Stomach (tissue), 4 donors: Measurements from ENCODE around the gene ARRB1.
A peak's percentile ranks its signal among the peaks of the same experiment; 100 is the strongest.

Experiments
- POLR2A ChIP-seq, 4 donors: fragments of 450-650 bp; IDR thresholded peaks; one replicate each; pipeline ENCODE4 v1.6.1; 2016; ENCODE audit warnings: antibody characterized with exemption in 4 of 4, control low read depth in 2 of 4, mild to moderate bottlenecking in 1 of 4, moderate library complexity in 1 of 4
- POLR2AphosphoS5 ChIP-seq, 3 donors: sonication (generic); formaldehyde crosslinking; IDR thresholded peaks; one replicate each; pipeline ENCODE4 v1.6.1; 2016; ENCODE audit warnings: antibody characterized with exemption in 3 of 3
- TF ChIP-seq, protein P1 (sequence below), 7 experiments: fragments of 450-650 bp in 4 of 7; fragments of 200-600 bp in 3 of 7; sonication (generic) in 3 of 7; IDR thresholded peaks; one replicate each; pipeline ENCODE4 v1.5.1; 2016 to 2019; ENCODE audit warnings: antibody characterized with exemption in 7 of 7, control low read depth in 2 of 7, mild to moderate bottlenecking in 1 of 7

DNA sequence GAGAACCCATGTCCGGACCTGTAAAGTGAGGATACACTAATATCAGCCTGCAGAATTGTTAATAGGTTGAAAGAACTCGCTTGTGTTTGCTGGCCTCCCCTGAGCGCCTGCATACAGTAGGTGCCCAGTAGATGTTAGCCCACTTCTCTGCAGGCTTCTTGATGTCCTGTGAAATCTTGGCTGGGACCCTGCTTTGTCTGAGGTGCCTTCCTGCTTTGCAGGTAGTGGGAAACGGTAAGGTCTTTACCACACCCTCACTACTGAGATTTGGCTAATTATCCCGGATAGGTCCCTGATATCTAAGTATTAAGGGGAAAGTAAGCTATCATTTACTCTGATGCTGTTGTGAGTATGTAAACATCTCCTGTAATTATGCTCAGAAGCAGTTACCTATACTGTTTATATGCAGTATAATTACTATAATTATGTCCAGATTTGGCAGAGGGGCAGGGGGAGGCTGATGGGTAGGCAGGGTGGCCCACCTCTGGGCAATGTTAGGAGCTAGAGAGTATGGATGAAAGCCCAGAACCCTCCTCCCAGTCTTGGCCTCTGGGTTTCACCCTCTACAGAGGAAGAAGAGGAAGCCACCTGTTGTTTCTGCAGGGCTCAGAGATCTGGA lies 1.2 kb upstream of the ARRB1 start:
- no peak for TF ChIP-seq POLR2A (IDR thresholded peaks at IDR 0.05)
- TF ChIP-seq, protein P1, sequence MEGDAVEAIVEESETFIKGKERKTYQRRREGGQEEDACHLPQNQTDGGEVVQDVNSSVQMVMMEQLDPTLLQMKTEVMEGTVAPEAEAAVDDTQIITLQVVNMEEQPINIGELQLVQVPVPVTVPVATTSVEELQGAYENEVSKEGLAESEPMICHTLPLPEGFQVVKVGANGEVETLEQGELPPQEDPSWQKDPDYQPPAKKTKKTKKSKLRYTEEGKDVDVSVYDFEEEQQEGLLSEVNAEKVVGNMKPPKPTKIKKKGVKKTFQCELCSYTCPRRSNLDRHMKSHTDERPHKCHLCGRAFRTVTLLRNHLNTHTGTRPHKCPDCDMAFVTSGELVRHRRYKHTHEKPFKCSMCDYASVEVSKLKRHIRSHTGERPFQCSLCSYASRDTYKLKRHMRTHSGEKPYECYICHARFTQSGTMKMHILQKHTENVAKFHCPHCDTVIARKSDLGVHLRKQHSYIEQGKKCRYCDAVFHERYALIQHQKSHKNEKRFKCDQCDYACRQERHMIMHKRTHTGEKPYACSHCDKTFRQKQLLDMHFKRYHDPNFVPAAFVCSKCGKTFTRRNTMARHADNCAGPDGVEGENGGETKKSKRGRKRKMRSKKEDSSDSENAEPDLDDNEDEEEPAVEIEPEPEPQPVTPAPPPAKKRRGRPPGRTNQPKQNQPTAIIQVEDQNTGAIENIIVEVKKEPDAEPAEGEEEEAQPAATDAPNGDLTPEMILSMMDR (IDR thresholded peaks at IDR 0.05): peak in 1 of 7 experiments; percentile 3
- no peak for TF ChIP-seq POLR2AphosphoS5 (IDR thresholded peaks at IDR 0.05)
